GM10248 (cell line): Measurements from ENCODE around the gene GLS.
"Not testable (repeated sequence)": the region's sequence is repeated elsewhere in the genome, so short reads cannot be mapped to it uniquely, and the experiment has no call there.

Source experiments
- CTCF ChIA-PET: fragments of 300-600 bp; sonication (Branson Sonifier 250); formaldehyde crosslinking; extraction: SDS; loops from one replicate; lab custom pipeline; 2021; ENCODE audit warnings: antibody characterized with exemption; lab: Yijun Ruan, JAX
- POLR2A ChIA-PET: fragments of 350-650 bp; sonication (Branson Sonifier 250); formaldehyde crosslinking; extraction: SDS; loops from one replicate; lab custom pipeline; 2020; ENCODE audit warnings: antibody characterized with exemption; lab: Yijun Ruan, JAX
- DNase-seq: peaks from one replicate; pipeline ENCODE4 v3.0.0; 2012; ENCODE audit errors: extremely low spot score
- TF ChIP-seq, protein P1 (sequence below): IDR thresholded peaks from 2 replicates; pipeline ENCODE4 v1.5.1; 2012; ENCODE audit warnings: mild to moderate bottlenecking, low read depth; ENCODE audit errors: extremely low read depth, missing control alignments, control extremely low read depth

The GLS gene

DNA sequence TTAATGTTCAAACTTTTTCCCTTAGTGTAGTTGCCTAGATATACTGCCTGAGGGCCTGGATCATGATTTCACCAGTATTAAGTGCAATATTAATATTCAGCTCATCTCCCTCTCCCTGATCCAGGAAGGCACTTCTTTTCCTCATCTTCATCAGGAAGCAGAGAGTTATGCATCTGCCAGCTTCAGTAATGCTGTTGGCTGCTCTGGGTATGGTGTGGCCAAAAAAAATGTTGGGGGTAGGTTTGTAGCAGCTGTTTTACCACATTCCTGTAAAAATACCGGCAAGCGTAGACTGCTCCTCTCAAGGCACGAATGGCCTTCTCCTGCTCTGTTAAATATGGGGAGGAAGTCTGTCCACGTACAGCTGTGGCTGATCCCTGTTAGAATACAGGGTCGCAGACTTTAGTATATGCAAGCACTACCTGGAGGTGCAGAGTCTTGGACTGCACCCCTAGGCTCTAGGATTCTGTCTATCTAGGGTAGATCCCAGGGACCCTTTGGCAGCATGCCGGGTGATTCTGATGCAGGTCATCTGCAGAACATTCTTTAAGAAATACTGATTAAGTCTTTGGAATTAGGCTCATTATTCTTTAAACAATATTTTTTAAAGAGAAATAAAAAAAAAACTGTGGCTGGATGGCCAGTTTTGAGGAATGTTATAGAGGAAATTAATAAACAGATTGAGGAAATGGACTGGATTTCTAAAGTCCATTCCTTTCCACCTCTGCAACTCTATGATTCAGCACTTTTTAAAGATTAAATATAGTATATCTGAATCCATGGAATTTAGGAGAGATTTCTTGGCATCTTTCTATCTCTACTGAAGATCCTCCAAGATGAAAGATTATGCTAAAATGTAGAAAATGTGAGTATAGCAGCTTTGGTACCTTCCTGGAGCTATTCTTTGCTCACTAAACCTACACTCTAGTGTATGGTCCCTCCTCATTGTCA, 21.0 kb upstream of the GLS start:
- CTCF ChIA-PET: interaction anchor here (1.1 to 1.9 kb wide), 2 partner anchors 9 to 19 kb away, joined by 3 to 17 read pairs; no protein-coding TSS in a partner anchor
- DNase-seq: no peak

DNA sequence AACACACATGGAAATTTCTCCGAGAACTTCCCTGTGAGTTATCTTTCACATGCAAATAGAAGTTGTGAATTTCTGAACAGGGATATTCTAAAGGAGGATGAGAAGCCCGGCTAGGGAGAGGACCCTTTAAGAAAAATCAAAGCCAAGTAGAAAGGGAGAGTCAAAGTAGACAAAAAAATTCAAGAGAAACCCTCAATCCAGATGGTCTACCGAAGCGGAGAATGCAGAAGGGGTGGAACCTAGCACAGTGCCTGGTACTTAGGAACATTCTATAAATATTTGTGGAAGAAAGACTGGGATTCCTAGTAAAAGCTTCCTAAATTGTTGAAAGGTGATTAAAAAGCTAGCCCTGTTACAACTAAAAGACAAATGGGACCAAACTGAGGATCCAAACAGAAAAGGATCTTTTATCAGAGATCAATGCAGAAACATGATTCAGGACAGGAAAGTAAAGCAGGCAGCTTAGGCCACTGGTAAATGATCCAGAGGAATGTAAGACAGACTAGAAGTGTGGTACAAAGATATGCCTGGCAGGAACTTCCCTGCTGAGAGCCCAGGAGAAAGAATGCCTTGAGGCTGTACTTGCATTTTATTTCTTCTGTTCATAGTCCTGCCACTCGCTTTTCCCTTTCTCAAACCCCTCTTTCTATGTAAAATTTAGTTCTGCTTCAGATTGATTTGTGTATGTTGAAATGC, 19.5 kb upstream of the GLS start:
- ChIA-PET CTCF (no interaction called here), POLR2A (no interaction called here)
- DNase-seq: no peak

More for the DNA sequence above, 21.0 kb upstream of the GLS start:
- POLR2A ChIA-PET: no interaction called here
- TF ChIP-seq, protein P1, sequence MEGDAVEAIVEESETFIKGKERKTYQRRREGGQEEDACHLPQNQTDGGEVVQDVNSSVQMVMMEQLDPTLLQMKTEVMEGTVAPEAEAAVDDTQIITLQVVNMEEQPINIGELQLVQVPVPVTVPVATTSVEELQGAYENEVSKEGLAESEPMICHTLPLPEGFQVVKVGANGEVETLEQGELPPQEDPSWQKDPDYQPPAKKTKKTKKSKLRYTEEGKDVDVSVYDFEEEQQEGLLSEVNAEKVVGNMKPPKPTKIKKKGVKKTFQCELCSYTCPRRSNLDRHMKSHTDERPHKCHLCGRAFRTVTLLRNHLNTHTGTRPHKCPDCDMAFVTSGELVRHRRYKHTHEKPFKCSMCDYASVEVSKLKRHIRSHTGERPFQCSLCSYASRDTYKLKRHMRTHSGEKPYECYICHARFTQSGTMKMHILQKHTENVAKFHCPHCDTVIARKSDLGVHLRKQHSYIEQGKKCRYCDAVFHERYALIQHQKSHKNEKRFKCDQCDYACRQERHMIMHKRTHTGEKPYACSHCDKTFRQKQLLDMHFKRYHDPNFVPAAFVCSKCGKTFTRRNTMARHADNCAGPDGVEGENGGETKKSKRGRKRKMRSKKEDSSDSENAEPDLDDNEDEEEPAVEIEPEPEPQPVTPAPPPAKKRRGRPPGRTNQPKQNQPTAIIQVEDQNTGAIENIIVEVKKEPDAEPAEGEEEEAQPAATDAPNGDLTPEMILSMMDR: no peak

DNA sequence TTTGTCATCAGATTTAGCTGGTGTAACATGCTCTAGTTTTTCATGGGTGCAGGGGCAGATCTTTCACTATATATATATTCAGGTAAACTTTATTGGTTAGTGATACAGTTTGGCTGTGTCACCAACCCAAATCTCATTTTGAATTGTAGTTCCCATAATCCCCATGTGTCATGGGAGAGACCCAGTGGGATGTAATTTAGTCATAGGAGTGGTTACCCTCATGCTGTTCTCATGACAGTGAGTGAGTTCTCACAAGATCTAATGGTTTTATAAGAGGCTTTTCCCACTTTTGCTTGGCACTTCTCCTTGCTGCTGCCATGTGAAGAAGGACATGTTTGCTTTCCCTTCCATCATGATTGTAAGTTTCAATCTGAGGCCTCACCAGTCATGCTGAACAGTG, 18.5 kb upstream of the GLS start:
- DNase-seq, POLR2A ChIA-PET: not testable (repeated sequence)
- CTCF ChIA-PET: interaction anchor here (0.9 to 6.2 kb wide), 3 partner anchors 8 to 40 kb away, joined by 3 to 28 read pairs (median 4); no protein-coding TSS in a partner anchor

More for the DNA sequence above, 19.5 kb upstream of the GLS start:
- TF ChIP-seq, protein P1: no peak

DNA sequence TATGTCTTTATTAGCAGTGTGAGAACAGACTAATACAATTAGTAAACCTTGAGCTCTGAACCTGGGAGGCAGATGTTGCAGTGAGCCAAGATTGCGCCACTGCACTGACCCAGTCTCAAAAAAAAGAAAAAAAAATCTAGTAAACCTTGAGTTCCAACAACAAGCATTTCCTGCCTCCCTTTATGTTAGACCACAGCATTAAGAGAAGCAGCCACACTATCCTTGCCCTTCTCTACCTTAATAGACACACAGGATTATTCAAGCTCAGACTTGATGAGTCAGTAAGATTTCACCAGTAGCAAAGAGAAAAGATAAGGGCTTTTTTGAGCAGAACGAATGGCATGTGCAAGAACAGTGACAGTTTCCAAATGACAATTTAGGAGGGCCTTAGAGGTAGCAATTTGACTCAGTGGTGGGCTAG, 18.0 kb upstream of the GLS start:
- TF ChIP-seq, protein P1: no peak
- ChIA-PET POLR2A (no interaction called here), CTCF (interaction anchor here (0.9 to 6.2 kb wide), 3 partner anchors 9 to 41 kb away, joined by 3 to 28 read pairs (median 4); no protein-coding TSS in a partner anchor)
- DNase-seq: no peak

DNA sequence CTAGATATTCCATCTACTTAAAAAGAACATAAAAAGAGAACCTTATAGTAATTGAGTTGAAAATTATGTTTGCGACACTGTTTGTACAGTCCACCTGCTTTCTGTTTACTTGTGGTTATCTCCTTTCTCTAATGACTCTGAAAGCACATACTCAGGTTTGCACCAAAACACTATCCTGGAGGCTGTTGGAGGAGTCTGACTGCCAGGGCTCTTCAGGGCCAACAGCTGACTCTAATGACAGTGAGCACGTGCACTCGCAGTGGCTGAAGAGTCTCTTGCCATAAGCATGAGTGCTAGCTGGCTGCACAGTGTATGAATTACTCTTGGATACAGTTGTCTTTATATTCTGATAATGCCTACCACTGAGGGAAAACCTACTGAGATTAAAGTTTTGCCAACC, 16.7 kb upstream of the GLS start:
- TF ChIP-seq, protein P1: no peak
- POLR2A ChIA-PET: no interaction called here
- CTCF ChIA-PET: interaction anchor here (1.0 to 6.2 kb wide), 3 partner anchors 8 to 35 kb away, joined by 3 to 28 read pairs (median 3); no protein-coding TSS in a partner anchor
- DNase-seq: no peak

DNA sequence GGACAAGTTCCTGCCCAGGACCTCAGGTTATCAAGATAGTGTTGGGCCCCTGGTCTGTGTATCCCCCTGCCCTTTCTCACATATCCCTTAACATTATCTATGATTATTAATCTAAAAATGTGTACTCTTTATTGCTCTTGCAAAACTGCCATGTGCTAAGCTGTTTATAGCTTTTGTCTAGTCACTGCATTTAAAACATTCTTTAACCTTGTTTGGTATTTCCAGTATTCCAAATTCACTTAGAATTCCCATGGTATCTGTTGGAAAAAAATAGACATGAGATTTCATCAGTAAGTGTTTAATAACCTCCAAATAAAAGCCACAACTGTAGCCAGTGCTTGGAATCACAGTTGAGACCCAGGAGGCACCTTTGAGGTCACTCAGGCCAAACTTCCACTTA, 16.2 kb upstream of the GLS start:
- ChIA-PET POLR2A (no interaction called here), CTCF (interaction anchor here (1.0 to 6.2 kb wide), 3 partner anchors 8 to 35 kb away, joined by 3 to 28 read pairs (median 3); no protein-coding TSS in a partner anchor)
- TF ChIP-seq, protein P1: no peak
- DNase-seq: no peak
